Cortex of kidney (tissue), 1 donor: ENCODE measurements around the gene MDP1.

Source experiments
- DNase-seq: peaks from one replicate; lab custom pipeline; 2025; lab: John Stamatoyannopoulos, UW

MDP1 gene

DNA sequence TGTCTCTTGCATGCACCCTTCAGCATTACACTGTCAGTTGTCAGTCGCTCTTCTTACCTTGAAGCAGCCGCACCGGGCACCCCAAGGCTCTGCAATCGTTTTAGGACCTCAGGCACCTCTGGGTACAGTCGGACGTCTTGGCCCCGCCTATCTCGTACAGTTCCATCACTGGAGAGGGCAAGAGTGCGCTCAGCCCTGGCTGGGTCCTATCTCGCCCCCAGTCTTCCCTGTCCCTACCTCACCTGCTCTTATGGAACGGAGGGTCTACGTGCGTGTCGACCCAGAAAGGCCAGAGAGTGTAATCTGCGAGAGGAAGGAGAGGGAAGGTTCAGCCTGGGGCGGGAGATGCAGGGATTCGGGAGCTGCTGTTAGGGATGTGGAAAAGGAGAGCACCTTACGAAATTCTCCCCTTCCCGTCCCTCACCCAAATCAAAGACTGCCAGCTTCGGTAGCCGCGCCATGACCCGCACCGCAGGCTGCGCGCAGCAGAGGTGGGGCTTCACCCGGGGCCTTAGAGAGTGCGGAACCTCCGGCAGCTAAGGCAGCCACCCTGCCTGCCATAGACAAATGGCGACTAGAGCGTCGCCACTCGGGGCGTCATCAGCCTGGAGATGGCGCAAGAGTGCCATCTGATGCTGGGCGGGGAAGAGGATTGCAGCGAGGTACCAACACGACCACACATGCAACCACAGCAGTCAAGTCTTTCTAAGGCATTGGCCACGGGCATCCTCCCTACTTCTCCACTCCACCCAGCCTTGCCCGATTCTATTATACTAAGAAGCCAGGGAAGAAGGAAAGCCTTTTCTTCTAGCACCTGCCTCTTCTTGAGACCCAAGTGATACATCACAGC lies at the start of gene MDP1:
TSS of gene MDP1 (minus strand) at position 572 of the 850 bp plus-strand sequence. CDS start at position 461, 111 bp downstream.
- DNase-seq = no peak

DNA sequence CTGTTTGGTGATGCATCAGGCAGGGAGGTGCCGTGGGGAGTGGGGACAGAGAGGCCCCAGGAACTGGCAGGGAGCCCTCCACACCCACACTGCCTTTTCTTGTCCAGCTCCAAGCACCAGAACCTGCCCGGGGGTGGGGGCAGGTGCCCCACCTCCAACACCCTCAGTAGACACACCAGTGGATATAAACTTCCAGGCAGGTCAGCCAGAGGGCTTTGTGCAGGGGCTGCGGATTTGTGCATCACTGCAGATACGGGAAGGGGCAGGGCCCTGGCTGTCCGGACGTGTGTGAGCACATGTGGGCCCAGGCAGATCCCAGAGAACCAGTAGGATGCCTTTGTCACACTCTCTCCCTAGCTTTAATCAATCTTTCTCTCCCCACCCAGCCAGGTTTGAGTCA lies 48.4 kb upstream of the MDP1 start:
- DNase-seq = no peak

DNA sequence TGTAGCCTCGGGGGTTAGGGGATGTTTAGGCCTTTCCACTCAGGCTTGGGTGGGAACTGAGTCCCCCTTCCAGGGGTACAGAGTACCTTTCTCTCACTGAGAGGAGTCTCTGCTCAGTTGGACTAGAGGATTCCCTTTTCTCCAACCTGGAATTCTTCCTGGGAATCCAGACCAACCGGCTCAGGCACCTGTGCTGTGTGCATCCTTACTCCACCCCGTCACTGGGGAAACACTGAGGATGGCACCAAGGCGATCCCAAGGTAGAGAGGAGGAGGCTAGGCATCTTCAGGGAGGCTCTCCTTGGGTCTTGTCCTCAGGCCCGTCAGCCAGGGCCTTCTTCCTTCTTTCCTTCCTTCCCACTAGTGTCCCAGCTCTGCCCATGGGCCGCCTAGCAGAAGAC lies 48.0 kb upstream of the MDP1 start:
- DNase-seq = no peak

DNA sequence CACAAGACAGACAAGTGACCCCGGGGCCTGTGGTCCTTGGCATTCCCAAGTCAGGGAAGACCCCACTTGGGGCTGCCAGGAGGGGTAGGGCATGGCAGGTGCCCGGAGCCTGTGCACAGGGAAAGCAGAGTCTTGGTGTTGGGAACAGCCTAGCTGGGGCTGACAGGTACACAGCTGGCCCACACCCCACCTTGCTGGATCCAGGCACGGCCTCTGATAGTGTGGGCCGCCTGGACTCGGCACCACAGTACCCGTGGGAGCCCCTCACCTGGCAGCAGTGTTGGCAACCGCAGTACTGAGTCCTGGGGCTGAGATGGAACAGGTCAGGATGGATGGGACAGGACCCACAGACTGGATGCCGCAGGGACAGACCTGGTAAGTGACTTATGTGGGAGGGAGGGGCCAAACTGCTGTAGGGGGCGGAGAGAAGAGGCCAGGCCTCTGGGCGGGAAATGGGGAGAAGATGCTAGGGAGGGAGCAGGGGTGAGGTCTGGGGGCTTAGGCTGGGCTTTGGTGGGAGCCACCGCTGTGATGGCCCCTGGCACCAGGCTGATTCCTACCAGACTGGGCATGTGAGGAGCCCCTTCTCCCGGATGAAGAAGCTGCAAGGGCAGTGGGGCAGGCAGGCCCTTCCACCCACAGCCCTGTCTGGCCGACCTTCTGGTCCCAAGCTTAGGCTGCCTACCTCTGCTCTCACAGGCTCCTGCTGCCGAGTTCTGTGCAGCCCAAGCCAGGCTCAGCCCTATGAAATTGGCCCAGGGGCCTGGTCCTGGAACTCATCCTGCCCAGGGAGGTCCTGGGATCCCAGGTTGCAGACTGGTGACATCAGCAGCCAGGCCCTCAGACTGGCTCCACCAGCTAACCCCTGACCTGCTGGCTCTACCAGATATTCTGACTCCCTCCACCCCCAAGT lies 47.2 kb upstream of the MDP1 start, which contains the start of gene TGM1:
TSS of gene TGM1 (minus strand) at position 357 of the 913 bp plus-strand sequence. CDS start 825 bp downstream, outside the sequence.
- DNase-seq = no peak

DNA sequence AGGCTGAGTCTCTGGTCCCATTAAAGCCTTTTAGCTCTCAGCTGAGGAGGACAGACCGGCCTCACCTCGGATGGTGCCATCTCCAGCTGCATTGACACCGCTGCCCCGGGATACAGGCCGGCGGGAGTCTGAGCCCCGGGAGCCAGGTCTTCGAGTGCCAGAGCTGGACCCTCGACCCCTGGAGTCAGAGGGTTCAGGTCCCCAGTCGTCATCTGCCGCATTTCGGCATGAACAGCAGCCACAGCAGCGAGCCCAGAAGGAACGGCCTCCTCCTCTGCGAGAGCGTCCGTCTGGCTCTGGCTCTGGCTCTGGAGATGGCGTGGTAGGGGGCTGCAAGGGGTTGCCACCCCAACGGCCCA lies 46.1 kb upstream of the MDP1 start:
- no peak for DNase-seq

DNA sequence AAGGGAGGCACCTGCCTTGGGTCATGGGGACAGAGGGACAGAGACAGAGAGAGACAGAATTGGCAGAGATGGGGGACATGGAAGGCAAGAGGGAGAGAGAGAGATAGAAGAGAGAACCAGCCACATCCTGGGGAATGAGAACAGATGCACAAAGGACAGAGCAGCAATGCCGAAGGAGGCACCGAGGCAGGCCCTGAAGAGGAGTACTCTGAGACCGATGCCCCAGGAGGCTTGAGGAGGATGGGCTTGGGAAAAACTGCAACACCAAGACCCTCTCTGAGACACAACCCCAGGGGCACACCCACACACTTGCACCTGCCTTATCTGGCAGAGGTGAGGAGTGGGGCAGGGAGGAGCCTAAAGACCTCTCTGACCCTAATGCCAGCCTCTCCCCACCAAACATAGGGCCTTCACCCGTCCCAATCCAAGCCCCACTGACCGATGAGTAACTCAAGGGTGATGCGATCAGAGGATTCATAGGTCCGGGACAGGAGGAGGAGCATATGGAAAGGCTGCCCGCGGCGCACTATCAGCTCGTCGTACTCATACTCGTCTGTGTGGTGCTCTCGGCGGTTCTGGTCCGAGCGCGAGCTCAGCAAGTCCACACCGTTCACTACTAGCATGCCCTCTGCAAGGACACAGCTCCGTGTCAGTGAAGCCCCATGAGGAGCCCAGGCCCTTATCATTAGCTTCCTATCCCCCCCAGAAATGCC lies 45.5 kb upstream of the MDP1 start:
- no peak for DNase-seq

DNA sequence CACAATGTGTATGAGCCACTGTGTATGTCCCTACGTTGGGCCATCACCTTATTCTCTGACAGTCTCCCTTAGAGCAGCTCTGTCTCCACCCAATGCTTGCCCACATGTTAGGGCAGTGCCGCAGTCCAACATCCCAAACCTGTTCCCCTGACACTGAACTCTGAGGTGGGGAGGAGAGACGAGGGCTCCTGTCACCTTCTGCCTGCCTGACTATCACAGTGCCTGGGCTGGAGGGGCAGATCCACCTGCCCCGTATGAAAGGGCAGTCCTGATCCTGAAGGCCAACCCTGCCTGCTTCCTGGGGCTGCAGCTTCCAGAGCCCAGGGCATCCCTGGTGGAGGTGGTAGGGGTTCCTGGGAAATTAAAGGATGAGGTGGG lies 44.9 kb upstream of the MDP1 start:
- no peak for DNase-seq

DNA sequence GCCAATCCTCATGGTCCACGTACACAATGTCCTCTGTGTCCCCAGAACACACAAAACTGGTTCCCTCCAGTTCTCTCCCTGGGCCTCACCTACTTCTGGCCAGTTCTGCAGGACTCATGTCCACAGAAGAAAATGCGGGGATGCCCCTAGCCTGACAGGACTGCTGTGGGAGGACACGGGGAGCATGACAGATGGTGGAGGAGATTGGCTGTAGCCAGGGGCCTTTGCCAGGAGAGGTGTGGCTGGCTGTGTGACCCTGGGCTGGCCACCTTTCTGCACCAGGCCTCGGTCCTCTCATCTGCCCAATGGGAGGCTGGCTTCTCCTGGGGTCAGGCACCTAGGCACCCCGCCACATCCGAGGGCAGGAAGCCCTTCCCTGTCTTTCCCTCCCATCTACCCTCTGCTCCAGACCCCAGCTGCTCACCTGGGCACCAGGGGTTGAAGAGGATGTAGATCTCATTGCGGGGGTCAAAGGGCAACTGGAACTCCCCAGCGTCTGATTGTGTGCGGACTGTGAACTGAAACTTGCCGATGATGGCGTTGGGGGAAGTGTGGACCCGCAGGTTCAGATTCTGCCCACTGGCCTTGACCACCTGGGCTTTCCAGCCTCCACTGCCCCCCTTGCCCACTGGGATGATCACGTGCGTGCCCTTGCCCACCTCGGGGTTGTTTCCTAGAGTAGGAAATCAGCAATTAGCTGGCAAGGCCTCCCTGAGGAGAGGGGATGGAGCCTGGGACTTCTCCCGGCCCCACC lies 44.3 kb upstream of the MDP1 start:
- no peak for DNase-seq

DNA sequence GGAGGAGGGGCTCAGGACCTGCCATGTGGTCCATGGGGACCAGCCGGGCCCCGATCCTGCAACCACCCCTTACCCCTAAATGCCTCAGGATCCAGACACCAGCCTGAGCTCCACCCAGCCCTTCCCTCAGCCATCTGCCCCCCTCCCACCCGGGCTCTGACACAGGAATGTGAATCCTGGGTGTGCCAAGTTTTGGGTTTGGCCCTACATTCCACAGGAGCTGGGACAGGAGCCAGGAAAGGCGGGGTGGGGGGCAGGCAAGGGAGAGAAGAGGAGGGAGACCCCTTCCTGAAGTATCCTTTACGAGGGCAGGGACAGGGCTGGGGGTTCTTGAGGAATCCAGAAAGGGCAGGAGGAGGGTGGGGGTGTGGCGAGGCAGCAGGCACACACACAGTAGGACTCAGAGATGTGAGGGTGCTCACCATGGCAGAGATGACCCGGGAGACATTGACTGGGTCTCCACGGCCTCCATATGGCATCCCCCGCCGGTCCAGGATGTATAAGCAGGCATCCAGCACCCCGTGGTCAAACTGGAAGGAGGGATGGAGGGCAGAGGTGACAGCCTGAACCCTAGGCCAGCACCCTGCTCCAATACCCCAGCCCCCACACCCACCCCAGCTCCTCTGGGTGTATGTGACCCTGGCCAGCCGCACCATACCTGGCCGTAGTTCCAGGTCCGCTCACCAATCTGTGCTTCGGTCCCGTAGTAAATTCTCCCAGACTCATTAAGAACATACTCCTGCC lies 43.6 kb upstream of the MDP1 start:
- no peak for DNase-seq

DNA sequence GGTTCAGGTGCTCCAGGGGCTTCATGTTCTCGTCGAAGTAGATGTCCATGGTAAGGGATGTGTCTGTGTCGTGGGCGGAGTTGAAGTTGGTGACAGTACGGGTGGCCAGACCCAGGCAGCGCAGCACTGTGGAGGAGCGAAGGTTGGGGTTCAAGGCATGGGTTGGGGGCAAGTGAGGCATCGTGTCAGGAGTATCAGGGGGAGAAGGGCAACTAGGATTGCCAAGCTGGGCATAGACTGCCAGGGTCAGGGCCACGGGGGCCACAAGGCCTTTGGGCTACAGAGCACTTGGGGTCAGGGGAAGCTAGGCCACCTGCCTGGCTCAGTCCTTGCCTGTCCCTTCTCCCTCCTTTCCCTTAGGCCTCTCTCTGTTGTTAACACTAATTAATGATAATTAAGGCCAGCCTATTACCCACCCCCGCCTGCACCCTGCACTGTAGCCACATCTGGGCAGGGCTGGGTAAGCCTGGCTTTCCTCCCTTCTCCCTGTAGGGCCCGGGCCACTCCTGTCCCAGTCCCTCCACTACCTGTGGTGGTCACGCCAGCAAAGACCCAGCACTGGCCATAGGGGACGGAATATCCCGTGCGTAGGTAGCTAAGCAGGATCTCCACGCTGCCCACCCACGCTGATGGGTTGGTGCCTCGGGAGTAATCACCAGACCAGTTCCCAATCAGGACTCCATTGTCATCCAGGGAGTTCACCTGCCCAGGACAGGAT lies 42.8 kb upstream of the MDP1 start:
- no peak for DNase-seq

DNA sequence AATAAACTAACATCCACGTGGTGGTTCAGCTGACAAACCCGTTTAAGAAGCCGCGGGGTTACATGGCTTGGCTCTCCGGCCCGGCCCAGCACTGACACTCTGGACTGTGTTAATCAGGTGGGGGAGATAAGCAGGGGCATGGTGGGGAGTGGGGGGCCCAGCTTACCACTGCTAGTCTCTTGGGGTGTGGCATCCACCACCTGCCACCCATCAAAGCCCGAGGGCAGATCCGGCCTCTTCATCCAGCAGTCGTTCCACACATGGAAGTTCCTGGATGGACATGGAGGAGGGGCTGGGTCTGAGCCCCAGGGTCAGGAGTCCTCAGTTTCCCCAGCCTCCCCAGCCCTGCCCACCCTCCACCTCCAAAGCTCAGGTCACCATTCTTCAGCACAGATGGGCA lies 42.3 kb upstream of the MDP1 start:
- DNase-seq = no peak

DNA sequence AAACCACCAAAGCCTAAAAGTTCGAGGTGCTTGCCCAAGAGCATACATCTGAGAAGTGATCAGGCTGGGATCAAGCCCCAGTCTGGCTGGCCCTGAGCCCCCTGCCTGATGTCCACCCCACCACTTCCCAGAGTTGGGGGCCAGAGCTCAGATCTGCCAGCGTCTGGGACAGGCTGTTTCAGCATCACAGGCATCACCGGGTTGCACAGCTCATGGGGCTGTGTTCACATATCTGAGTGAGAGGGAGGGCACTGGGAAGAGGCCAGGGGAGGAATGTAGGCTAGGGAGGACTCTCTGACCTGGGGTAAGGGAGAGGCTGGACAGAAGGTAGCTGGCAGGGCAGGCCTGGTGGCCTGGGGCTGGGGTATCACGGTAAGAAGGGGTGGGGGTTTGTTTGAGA lies 41.1 kb upstream of the MDP1 start:
- no peak for DNase-seq

DNA sequence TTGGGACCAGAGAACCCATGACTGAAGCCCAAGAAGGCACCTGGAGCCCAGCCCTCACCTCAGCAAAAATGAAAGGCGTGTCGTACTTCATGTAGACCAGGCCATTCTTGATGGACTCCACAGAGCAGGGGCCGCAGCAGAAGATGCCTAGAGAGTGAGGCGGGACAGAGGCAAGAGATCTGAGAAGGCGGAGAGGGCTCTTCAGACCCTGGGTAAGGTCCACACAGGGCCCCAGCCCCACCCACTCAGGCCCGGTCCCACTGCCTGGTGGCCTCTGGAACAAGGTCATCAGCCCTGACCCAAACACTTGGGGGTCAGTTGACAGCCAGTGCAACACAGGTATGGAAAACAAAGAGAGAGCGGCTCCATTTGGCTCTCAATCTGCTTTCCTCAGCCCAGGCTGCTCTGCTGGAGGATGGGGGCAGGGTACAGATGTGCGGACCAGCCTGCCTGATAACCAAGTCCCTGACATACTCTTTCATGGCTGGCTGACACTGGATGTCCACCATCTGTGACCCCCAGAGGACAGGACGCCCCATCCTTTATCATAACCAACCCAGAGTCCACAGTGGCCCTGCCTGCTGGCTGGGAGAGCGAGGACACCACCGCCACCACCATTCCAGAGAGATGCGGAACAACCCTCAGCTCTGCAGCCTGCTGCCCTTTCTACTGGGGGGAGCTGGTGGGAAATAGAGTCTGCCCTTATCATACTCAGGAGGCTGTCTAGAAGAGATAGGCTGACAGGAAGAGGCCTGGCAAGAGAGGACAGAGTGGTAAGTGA lies 40.3 kb upstream of the MDP1 start:
- no peak for DNase-seq

DNA sequence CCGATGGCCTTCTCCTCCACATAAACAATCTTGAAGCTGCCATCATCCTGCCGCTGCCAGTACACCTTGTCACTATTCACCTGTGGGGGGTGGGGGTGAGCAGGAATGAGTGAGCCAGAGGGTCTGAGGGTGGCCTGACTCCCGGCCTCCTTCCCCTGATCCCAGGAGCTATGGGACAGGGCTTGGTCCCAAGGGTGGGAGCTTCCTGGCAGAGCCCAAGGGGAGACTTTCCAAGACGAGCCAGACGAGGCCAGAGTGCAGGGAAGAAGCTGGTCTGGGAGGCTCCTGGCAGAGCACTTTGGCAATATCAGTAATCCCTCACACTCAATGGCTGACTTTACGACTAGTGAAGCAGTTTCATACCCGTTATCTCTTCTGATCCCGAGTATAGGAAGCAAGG lies 39.6 kb upstream of the MDP1 start:
- no peak for DNase-seq

DNA sequence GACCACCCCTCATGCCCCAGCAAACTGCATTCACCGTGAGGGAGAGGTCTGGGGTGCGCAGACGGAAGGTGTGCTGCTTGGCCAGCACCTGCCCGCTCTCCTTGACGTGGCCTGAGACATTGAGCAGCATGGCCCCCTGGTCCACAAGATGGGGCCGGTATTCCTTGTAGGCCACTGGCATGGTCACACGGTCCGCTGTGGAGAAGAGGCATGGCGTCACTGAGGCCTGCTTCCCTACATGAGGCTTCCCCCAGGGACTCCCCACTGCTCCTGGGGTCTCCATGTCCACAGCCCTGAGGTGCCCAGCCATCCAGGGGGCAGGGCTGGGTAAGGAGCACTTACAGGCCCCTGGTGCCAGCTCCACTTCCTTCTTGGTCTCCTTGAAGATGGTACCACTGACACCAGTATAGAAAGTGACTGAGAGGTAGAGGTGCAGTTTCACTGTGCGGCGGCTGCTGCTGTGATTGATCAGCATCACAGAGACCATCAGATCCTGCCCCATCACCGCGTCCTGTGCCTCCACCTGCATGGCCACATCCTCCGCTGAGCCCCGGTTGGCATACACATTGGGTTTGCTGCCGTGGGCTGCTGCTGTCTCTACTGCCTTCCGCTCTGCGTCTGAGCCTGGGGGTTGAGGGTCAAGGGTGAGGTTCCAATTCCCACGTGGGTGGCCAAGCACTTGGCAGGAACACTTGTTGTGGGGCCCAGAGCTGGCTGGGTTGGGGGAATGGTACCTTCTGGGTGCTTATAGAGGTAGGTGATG lies 38.9 kb upstream of the MDP1 start:
- no peak for DNase-seq

DNA sequence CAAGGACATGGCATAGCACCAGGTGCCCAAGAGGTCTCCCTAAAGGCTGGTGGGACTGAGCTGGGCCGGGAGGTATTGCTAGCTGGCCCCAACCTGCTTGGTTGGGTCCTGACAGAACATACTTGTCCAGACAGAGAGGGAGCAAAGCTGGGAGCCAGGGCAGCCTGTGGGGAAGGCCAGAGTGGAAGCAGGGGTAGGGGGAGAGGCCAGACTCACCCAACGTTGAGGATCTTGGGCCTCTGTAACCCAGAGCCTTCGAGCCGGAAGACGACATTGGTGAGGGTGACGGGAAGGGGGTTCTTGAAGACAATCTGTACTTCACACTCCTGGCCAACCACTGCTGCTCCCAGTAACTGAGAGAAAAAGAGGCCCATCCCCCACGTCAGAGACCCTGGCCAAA lies 38.1 kb upstream of the MDP1 start:
- no peak for DNase-seq

DNA sequence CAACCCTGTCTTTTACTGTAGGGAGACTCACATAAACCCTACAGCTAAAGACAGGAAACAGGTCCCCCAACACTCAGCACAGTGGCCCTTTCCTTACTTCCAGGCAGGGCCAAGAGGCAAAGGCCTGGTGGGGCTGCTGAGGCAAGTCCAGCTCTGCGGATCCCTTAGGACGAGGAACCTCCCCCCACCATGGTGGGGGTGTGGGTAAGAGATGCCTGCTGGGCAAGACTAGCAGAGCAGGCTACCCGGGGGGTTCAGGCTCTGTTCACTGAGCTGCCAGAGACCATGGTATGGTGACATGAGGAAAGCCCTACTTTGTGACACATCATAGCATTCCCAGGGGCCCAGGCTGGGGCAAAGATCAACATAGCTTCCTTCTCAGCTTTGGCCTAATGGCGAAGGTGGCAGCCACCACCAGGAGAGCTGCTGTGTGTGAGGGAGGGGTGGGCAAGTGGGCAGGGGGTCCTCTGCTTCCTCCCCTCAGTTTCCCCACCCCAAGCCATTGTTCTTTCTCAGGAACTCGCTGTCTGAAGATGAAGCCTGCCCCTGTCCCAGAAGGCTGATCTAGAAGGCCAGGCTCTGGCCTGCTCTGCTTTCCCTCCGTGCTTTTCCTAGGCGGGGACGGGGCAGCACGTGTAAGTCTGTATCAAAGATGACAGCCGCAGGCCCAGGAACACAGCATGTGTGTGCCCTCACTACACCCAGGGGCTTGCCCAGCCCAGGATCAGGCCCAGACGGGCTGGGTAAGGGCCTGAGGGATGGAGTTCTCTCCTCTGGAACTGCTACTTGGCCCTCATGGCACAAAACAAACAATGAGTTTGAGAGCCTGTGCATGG lies 36.6 kb upstream of the MDP1 start:
- no peak for DNase-seq

DNA sequence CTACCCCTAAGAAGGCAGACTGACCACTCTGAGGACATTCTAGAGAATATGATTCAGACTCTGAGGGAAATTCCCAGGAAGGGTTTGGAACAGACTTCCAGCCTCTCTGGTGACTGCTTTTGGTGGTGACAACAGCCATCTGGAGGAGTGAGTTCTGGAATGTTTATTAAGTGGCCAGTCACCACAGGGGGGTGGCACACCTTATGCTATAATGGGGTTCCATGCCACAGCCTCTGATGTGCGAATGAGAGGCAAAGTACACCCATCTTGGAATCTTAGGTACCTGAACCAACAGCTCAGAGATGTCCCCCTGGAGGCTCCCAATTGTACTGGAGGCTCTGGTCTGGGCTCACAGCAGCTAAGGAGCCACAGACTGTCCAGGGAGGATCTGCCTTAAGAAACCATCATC lies 36.0 kb upstream of the MDP1 start:
- DNase-seq = no peak
